Middle frontal gyrus (tissue), 1 donor: ENCODE results near the gene NLRP6.
"Not testable (repeated sequence)": the region's sequence is repeated elsewhere in the genome, so short reads cannot be mapped to it uniquely, and the experiment has no call there.

Experiments used
- DNase-seq: peaks from one replicate; pipeline ENCODE4 v3.0.0-alpha.2; 2015; ENCODE audit warnings: low spot score; ENCODE audit errors: extremely low spot score

The NLRP6 gene

DNA sequence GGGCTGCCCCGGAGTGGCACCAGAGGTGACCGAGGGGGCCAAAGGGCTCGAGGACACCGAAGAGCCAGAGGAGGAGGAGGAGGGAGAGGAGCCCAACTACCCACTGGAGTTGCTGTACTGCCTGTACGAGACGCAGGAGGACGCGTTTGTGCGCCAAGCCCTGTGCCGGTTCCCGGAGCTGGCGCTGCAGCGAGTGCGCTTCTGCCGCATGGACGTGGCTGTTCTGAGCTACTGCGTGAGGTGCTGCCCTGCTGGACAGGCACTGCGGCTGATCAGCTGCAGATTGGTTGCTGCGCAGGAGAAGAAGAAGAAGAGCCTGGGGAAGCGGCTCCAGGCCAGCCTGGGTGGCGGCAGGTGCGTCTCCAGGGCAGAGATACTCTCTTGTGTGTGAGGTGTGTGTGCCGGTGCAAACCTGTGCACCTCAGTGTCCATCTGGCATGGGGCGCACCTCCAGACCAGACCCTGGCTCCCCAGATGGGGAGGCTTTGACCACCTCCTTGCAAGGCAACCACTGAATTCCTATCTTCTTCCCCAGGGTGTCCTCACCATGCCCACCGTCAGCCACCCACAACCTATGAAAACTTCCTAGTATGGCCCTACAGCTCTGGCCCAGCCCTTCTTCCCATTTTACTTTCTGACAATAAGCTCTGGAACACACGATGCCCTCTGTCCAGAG is 3.4 kb downstream of the NLRP6 start:
- DNase-seq = no peak

GRCh38 chr11:282171-282570 is 4.0 kb downstream of the NLRP6 start:
- DNase-seq = no peak

DNA sequence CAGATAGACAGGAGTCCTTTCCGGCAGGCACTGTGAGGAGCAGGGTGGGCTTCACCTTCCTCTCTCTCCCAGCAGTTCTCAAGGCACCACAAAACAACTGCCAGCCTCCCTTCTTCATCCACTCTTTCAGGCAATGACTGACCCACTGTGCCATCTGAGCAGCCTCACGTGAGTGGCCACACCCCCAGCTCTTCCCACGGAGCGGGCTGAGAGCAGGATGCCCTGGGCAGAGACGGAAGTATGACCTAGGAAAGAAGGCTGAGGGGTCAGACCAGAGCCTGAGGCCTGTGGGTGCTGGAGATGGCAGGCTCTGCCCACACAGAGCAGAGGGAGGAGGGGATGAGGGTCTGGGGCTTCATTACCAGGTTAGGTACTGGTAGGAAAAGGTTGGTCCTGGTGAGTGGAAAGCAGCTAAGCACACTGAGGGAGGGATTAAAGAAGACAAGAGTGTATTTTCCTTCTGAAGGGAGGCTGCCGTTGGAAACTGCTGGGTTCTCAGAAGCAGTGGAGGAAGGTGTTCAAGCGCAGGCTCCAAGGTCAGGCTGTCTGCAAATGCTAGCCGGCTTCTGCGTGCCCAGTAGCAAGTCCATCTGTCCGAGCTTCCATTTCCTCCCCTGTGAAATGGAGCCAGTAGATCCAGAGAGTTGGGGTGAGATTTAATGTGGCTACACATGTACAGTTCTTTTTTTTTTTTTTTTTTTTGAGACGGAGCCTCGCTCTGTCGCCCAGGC is 4.6 kb downstream of the NLRP6 start:
- DNase-seq = no peak

DNA sequence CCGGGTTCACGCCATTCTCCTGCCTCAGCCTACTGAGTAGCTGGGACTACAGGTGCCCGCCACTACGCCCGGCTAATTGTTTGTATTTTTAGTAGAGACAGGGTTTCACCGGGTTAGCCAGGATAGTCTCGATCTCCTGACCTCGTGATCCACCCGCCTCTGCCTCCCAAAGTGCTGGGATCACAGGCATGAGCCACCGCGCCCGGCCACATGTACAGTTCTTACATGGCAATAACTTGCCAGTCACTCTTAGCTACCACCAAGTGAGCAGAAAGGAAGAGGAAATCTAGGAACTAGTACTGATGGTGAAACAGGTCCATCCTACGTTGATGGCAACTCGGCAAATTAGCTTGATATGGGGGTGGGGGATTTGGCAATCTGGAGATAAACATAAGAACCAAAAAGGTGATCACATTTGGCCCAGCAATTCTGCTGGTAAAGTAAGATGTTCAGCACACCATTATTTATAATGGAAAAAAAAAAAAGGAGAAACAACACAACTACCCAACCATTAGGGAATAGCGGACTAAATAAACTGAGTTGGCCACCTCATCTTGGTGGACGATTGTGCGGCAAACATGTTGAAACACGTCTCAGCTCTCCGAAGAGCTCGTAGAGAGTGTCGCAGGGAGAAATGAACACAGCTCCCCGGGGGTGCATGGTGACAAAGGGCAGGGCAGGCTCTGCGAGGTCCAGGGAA is 5.3 kb downstream of the NLRP6 start:
- no peak for DNase-seq

GRCh38 chr11:284105-285020 is 6.2 kb downstream of the NLRP6 start:
- DNase-seq = no peak

DNA sequence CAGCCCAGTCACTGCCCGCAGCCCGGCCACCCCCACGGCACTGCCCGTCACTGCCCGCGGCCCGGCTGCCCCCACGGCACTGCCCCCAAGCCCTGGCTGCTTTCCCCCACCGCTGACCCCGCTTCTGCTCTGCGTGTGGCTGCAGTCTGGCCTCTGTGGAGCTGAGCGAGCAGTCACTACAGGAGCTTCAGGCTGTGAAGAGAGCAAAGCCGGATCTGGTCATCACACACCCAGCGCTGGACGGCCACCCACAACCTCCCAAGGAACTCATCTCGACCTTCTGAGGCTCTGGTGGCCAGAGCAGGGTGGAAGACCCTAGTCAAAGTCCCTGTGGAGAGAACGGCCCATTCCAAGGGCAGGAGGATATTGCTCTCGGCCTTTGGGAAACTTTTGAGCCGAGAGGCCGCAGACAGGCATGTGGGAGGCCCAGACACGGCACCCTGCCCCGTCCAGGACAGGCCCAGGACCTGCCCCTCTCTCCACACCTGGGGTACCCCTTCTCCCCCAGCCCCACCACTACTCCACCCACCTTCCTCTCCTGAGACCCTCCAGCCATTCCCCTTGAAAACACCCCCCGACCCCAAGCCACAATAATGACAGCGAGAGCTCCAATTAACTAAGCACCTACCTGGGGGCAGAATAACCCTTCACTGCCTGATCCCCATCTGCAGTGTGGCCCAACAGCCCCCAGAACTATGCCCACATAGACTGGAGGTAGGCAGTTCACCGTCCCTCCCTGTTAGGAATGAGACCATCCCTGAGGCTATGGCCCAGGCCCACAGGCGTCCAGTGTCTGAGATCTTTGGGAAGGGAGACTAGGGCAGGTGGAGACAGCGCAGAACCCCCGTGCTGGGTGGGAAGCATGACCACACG is 7.0 kb downstream of the NLRP6 start:
- DNase-seq = no peak

GRCh38 chr11:285894-286220 is 7.7 kb downstream of the NLRP6 start:
- no peak for DNase-seq

DNA sequence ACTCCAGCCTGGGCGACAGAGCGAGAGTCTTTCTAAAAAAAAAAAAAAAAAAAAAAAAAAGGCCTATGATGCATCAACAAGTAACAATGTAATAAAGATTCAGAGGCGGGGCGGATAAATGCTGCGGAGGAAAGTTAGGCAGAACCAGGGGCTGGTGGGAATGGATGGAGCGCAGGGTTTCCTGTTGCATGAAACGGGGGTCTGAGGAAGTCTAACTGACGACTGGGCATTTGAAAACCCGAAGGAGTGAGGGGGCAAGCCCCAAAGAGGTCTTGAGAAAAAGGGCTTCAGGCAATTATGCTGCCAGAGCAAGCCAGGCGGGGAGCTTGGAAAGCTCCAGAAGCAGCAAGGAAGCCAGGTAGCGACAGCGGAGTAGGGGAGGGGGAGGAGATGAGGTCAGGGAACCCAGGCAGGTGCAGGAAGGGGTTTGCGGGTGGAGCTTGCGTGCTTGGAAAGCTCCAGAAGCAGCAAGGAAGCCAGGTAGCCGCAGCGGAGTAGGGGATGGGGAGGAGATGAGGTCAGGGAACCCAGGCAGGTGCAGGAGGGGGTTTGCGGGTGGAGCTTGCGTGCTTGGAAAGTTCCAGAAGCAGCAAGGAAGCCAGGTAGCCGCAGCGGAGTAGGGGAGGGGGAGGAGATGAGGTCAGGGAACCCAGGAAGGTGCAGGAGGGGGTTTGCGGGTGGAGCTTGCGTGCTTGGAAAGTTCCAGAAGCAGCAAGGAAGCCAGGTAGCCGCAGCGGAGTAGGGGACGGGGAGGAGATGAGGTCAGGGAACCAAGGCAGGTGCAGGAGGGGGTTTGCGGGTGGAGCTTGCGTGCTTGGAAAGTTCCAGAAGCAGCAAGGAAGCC is 9.0 kb downstream of the NLRP6 start:
- not testable (repeated sequence) for DNase-seq

DNA sequence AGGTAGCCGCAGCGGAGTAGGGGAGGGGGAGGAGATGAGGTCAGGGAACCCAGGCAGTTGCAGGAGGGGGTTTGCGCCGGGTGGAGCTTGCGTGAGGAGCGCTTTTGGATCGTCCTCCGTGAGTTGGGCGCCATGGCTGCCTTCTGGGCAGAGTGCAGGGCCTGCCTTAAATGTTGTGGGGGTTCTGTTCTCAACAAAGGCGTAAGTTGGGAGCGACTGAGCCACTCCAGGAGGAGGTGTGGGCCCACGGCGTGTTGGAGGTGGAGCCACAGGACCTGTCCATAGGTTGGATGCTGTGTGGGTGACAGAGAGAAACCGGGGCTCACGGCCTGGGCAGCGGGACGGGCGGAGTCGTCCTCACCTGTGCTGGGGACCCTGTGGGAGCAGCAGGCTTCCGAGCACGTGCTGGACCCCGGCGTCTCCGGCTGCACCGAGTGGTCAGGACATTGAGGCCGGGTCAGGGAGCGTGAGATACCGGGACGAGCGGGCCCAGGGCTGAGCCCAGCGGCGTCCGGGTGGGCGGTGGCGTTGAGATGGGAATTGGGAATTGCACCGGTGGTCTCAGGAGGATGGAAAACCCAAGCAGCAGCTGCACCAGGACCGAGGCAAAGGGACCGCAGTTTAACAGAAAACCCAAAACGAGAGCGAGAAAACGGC is 9.7 kb downstream of the NLRP6 start:
- no peak for DNase-seq

- DNase-seq = no peak
These were observed 10.5 kb downstream of the NLRP6 start, which contains the start of gene PGGHG for GRCh38 chr11:288478-289397. PGGHG (plus strand) TSS chr11:289126; CDS start chr11:289817, 691 bp downstream.

- no peak for DNase-seq
These were observed 11.1 kb downstream of the NLRP6 start for GRCh38 chr11:289398-289711.

- no peak for DNase-seq
These were observed 11.8 kb downstream of the NLRP6 start for GRCh38 chr11:289712-290620.

GRCh38 chr11:290621-291231 is 12.5 kb downstream of the NLRP6 start:
- DNase-seq = no peak

GRCh38 chr11:291281-292210 is 13.3 kb downstream of the NLRP6 start:
- DNase-seq = no peak
